H9 (cell line): Measurements from ENCODE around the gene HCRTR1. TPM values are rescaled to one million over a fixed set of nuclear protein-coding genes. Genes with fewer than 3 reads are reported as not detected.

Experiments used
- DNase-seq: peaks from one replicate; pipeline ENCODE4 v3.0.0-alpha.2; 2017
- H2AFZ ChIP-seq: one replicate; pipeline ENCODE4 v1.6.1; 2013; ENCODE audit warnings: mild to moderate bottlenecking, low read length, control low read depth, moderate library complexity
- H2AK5ac ChIP-seq: 2 replicates; pipeline ENCODE4 v1.6.1; 2013; ENCODE audit warnings: low read length, control low read depth, mixed read lengths; ENCODE audit not compliant: insufficient read length
- H2BK120ac ChIP-seq: one replicate; pipeline ENCODE4 v1.6.1; 2013; ENCODE audit warnings: low read depth, mild to moderate bottlenecking, low read length, control low read depth, inconsistent platforms; ENCODE audit not compliant: poor library complexity, severe bottlenecking
- H2BK12ac ChIP-seq: 2 replicates; pipeline ENCODE4 v1.6.1; 2013; ENCODE audit warnings: low read length, control low read depth, mixed read lengths, low read depth; ENCODE audit not compliant: insufficient read length
- H2BK15ac ChIP-seq: 2 replicates; pipeline ENCODE4 v1.6.1; 2013; ENCODE audit warnings: low read depth, low read length, control low read depth
- H2BK20ac ChIP-seq: one replicate; pipeline ENCODE4 v1.6.1; 2013; ENCODE audit warnings: low read depth, mild to moderate bottlenecking, low read length, control low read depth, inconsistent platforms; ENCODE audit not compliant: poor library complexity, severe bottlenecking
- H2BK5ac ChIP-seq: 2 replicates; pipeline ENCODE4 v1.6.1; 2013; ENCODE audit warnings: low read length, control low read depth, mixed read lengths; ENCODE audit not compliant: insufficient read length
- H3K14ac ChIP-seq: 2 replicates; pipeline ENCODE4 v1.6.1; 2013; ENCODE audit warnings: low read length, control low read depth; ENCODE audit not compliant: insufficient read depth
- H3K18ac ChIP-seq: 2 replicates; pipeline ENCODE4 v1.6.1; 2013; ENCODE audit warnings: low read depth, mild to moderate bottlenecking, mixed read lengths, low read length, control low read depth; ENCODE audit not compliant: insufficient read length
- H3K23ac ChIP-seq: 2 replicates; pipeline ENCODE4 v1.6.1; 2013; ENCODE audit warnings: low read length, control low read depth, mixed read lengths, low read depth; ENCODE audit not compliant: insufficient read length
- H3K23me2 ChIP-seq: 2 replicates; pipeline ENCODE4 v1.6.1; 2013; ENCODE audit warnings: low read depth, mild to moderate bottlenecking, mixed read lengths, low read length, control low read depth; ENCODE audit not compliant: insufficient read length, poor library complexity, severe bottlenecking
- H3K27ac ChIP-seq: 2 replicates; pipeline ENCODE4 v1.5.1; 2013; ENCODE audit warnings: low read length, control low read depth, mixed read lengths, low read depth; ENCODE audit not compliant: insufficient read length
- H3K27me3 ChIP-seq: 2 replicates; pipeline ENCODE4 v1.6.1; 2013; ENCODE audit warnings: low read length, control low read depth, inconsistent platforms; ENCODE audit not compliant: insufficient read depth
- H3K4ac ChIP-seq: 2 replicates; pipeline ENCODE4 v1.6.1; 2013; ENCODE audit warnings: low read depth, mild to moderate bottlenecking, control low read depth, inconsistent platforms, low read length, moderate library complexity
- H3K4me1 ChIP-seq: 2 replicates; pipeline ENCODE4 v1.6.1; 2013; ENCODE audit warnings: low read length, control low read depth, inconsistent platforms; ENCODE audit not compliant: insufficient read depth
- H3K4me2 ChIP-seq: 2 replicates; pipeline ENCODE4 v1.6.1; 2013; ENCODE audit warnings: low read length, control low read depth, mixed read lengths; ENCODE audit not compliant: insufficient read length, insufficient read depth
- H3K56ac ChIP-seq: 2 replicates; pipeline ENCODE4 v1.6.1; 2013; ENCODE audit warnings: low read depth, mild to moderate bottlenecking, mixed read lengths, low read length, control low read depth; ENCODE audit not compliant: insufficient read length
- H3K79me1 ChIP-seq: 2 replicates; pipeline ENCODE4 v1.6.1; 2013; ENCODE audit warnings: low read depth, mild to moderate bottlenecking, moderate library complexity, low read length, control low read depth, inconsistent platforms; ENCODE audit not compliant: insufficient read depth, poor library complexity, severe bottlenecking
- H3K79me2 ChIP-seq: 2 replicates; pipeline ENCODE4 v1.6.1; 2013; ENCODE audit warnings: low read length, control low read depth, inconsistent platforms; ENCODE audit not compliant: insufficient read depth
- H3K9ac ChIP-seq: 2 replicates; pipeline ENCODE4 v1.6.1; 2013; ENCODE audit warnings: low read length, control low read depth, mixed read lengths; ENCODE audit not compliant: insufficient read length; ENCODE audit errors: extremely low read depth
- H3K9me3 ChIP-seq: one replicate; pipeline ENCODE4 v1.6.1; 2013; ENCODE audit warnings: low read depth, low read length, inconsistent platforms; ENCODE audit not compliant: control insufficient read depth
- H3T11ph ChIP-seq: one replicate; pipeline ENCODE4 v1.6.1; 2013; ENCODE audit warnings: mild to moderate bottlenecking, low read length, control low read depth, inconsistent platforms
- H4K20me1 ChIP-seq: one replicate; pipeline ENCODE4 v1.6.1; 2013; ENCODE audit not compliant: control insufficient read depth, insufficient read length, insufficient read depth
- H4K5ac ChIP-seq: 2 replicates; pipeline ENCODE4 v1.6.1; 2013; ENCODE audit warnings: low read depth, mild to moderate bottlenecking, mixed read lengths, low read length, control low read depth; ENCODE audit not compliant: insufficient read length
- H4K8ac ChIP-seq: replicated peaks from 2 replicates; pipeline ENCODE4 v1.6.1; 2013; ENCODE audit warnings: low read length, control low read depth, mixed read lengths, low read depth; ENCODE audit not compliant: insufficient read length
- H4K91ac ChIP-seq: 2 replicates; pipeline ENCODE4 v1.6.1; 2013; ENCODE audit warnings: low read depth, mild to moderate bottlenecking, moderate library complexity, mixed read lengths, low read length, control low read depth; ENCODE audit not compliant: insufficient read length
- H3K27ac Mint-ChIP-seq, 3 experiments: 2 replicates in 2 of 3; 3 replicates in 1 of 3; pipeline ENCODE4 v1.8.0; 2020 to 2021; ENCODE audit warnings: mixed read lengths in 3 of 3, mild to moderate bottlenecking in 1 of 3, moderate library complexity in 1 of 3
- H3K27me3 Mint-ChIP-seq: 2 replicates; pipeline ENCODE4 v1.8.0; 2021; ENCODE audit warnings: low read depth, mild to moderate bottlenecking, moderate library complexity, mixed read lengths
- H3K36me3 Mint-ChIP-seq, 3 experiments: 2 replicates in 2 of 3; 3 replicates in 1 of 3; pipeline ENCODE4 v1.8.0; 2020 to 2021; ENCODE audit warnings: low read depth in 3 of 3, mixed read lengths in 3 of 3; ENCODE audit not compliant: insufficient read depth in 1 of 3
- H3K4me1 Mint-ChIP-seq, 2 experiments: 2 replicates each; pipeline ENCODE4 v1.8.0; 2020; ENCODE audit warnings: mixed read lengths in 2 of 2
- H3K4me3 Mint-ChIP-seq, 2 experiments: 2 replicates in 1 of 2; 3 replicates in 1 of 2; pipeline ENCODE4 v1.8.0; 2020 to 2021; ENCODE audit warnings: mild to moderate bottlenecking in 2 of 2, mixed read lengths in 2 of 2, moderate library complexity in 1 of 2
- H3K9me3 Mint-ChIP-seq, 2 experiments: 2 replicates in 1 of 2; 3 replicates in 1 of 2; pipeline ENCODE4 v1.8.0; 2020; ENCODE audit warnings: mild to moderate bottlenecking in 2 of 2, mixed read lengths in 2 of 2, moderate library complexity in 1 of 2
- WGBS: extraction: QIAGEN DNeasy Blood & Tissue Kit; methylation state at CpG from one replicate; pipeline ENCODE4 v1.1.7; 2013; ENCODE audit warnings: missing lambda C conversion rate, low lambda C conversion rate, mixed read lengths; ENCODE audit not compliant: insufficient read length; ENCODE audit errors: extremely low coverage; 5-methylcytosine and 5-hydroxymethylcytosine counted together
- total RNA-seq: library from RNA; stranded (reverse); gene quantifications from 2 replicates; pipeline ENCODE4 v1.2.1, GENCODE V29; 2021
- TF ChIP-seq, protein P1 (sequence below): fragments of 200-600 bp; sonication (generic); conservative IDR thresholded peaks from 3 replicates; pipeline ENCODE4 v1.8.0; 2021; ENCODE audit warnings: antibody characterized with exemption, mild to moderate bottlenecking

The HCRTR1 gene
- total RNA-seq, 1 experiment from 2014 or later = not detected

DNA sequence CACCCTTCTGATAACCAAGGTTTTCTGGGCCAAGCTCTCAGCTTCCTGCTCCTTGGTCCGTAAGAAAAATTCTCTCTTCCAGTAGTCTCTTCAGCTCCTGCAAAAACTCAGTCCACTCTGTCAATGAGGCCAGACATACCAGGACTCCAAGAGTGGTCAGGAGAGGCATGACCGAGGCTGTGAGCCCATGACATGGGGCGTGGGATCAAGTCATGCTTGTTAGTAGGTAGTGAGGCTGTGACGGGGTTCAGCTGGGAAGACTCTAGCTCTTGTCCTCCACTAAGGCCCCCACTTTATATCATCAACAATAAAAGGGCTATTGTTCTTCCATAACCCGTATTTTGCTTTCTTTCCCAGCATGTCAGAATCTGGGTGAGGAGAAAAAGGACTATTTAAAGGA lies 10.1 kb upstream of the HCRTR1 start:
- H3K56ac ChIP-seq = no peak overlapping the region
- no peak overlapping the region for H2BK120ac ChIP-seq
- no peak overlapping the region for H4K8ac ChIP-seq
- no peaks in the 10 kb centered on the region for H3K4me1 ChIP-seq
- Mint-ChIP-seq H3K36me3 (no peaks in the 10 kb centered on the region), H3K9me3 (no peaks in the 10 kb centered on the region), H3K4me3 (no peak overlapping the region), H3K27me3 (peaks cover 2% of the 10 kb centered on the region; the same call in 1 of the 2 replicates), H3K4me1 (no peaks in the 10 kb centered on the region), H3K27ac (no peak overlapping the region; a peak in 1 of 7 replicates)
- H3K4me2 ChIP-seq = no peak overlapping the region
- no peak overlapping the region for H4K5ac ChIP-seq
- H3T11ph ChIP-seq = no peak overlapping the region
- TF ChIP-seq, protein P1, sequence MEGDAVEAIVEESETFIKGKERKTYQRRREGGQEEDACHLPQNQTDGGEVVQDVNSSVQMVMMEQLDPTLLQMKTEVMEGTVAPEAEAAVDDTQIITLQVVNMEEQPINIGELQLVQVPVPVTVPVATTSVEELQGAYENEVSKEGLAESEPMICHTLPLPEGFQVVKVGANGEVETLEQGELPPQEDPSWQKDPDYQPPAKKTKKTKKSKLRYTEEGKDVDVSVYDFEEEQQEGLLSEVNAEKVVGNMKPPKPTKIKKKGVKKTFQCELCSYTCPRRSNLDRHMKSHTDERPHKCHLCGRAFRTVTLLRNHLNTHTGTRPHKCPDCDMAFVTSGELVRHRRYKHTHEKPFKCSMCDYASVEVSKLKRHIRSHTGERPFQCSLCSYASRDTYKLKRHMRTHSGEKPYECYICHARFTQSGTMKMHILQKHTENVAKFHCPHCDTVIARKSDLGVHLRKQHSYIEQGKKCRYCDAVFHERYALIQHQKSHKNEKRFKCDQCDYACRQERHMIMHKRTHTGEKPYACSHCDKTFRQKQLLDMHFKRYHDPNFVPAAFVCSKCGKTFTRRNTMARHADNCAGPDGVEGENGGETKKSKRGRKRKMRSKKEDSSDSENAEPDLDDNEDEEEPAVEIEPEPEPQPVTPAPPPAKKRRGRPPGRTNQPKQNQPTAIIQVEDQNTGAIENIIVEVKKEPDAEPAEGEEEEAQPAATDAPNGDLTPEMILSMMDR = no peak
- no peak overlapping the region for H2BK5ac ChIP-seq
- H3K9me3 ChIP-seq = no peaks in the 10 kb centered on the region
- WGBS = no CpG with 5 or more reads among the region's 5 CpGs
- H3K14ac ChIP-seq = no peak overlapping the region
- H2AK5ac ChIP-seq = no peak overlapping the region
- no peaks in the 10 kb centered on the region for H3K79me1 ChIP-seq
- no peak overlapping the region for H4K91ac ChIP-seq
- H3K23me2 ChIP-seq = no peaks in the 10 kb centered on the region
- H2BK15ac ChIP-seq = no peak overlapping the region
- no peak for DNase-seq
- H2BK12ac ChIP-seq = no peak overlapping the region
- H3K79me2 ChIP-seq = no peaks in the 10 kb centered on the region
- H2AFZ ChIP-seq = no peak overlapping the region
- H3K27ac ChIP-seq = no peak overlapping the region
- no peaks in the 10 kb centered on the region for H4K20me1 ChIP-seq
- no peak overlapping the region for H3K4ac ChIP-seq
- no peak overlapping the region for H3K18ac ChIP-seq
- H3K9ac ChIP-seq = no peak overlapping the region
- no peak overlapping the region for H2BK20ac ChIP-seq
- H3K23ac ChIP-seq = no peak overlapping the region
- H3K27me3 ChIP-seq = no peaks in the 10 kb centered on the region
